Stimulated activated CD4-positive, alpha-beta T cell treated with anti-CD3 and anti-CD28 coated beads, Interleukin-2, amount 100 ng/mL, for 4 hours (primary cell): ENCODE results near the gene RGS12.

ENCODE experiments used
- DNase-seq: peaks from one replicate; pipeline ENCODE4 v3.0.0-alpha.2; 2020; ENCODE audit warnings: low read depth

RGS12 gene

GRCh38 chr4:3253808-3254207 lies 39.0 kb upstream of the RGS12 start:
- no peak for DNase-seq

GRCh38 chr4:3254302-3255131 lies 38.3 kb upstream of the RGS12 start:
- no peak for DNase-seq

DNA sequence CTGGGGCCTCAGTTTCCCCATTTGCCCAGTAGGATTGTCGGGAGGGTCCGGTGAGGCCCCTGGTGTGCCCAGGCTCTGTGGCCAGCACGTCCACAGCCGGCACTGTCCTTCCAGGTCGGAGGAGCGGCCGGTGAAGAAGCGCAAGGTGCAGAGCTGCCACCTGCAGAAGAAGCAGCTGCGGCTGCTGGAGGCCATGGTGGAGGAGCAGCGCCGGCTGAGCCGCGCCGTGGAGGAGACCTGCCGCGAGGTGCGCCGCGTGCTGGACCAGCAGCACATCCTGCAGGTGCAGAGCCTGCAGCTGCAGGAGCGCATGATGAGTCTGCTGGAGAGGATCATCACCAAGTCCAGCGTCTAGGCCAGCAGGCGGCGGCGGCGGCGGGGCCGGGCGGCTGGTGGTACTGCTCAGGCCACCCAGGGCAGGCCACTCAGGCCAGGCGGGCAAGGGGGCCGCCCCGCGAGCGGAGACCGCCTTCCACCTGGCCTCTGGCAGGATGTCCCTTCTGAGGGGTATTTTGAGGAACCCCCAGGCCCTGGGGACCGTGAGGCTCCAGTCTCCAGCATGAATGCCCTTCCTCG lies 37.1 kb upstream of the RGS12 start:
- DNase-seq: no peak

- DNase-seq: no peak
These were observed 36.4 kb upstream of the RGS12 start for GRCh38 chr4:3256230-3257102.

DNA sequence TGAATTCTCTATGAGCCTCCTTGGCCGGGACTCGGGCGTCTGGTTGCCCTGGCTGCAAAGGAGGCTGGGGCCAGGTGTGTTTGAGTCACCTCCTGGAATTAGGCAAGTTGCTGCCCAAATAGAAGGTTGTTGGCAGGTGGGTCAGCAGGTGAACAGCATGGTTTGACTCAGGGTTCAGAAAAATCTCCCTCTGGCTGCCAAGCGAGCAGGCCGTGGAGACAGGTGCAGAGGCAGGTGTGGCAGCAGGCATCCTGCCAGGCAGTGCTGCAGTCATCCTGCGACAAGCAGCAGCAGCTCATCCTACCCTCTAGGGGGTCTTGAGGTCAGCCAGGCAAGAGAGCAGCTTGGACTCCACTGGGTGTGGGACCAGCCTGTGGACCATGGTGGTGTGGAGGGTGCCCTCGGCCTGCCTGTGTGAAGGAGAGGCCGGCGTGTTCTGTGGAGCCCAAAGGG lies 35.7 kb upstream of the RGS12 start:
- DNase-seq: no peak

- no peak for DNase-seq
These were observed 35.0 kb upstream of the RGS12 start for GRCh38 chr4:3257556-3258482.

DNA sequence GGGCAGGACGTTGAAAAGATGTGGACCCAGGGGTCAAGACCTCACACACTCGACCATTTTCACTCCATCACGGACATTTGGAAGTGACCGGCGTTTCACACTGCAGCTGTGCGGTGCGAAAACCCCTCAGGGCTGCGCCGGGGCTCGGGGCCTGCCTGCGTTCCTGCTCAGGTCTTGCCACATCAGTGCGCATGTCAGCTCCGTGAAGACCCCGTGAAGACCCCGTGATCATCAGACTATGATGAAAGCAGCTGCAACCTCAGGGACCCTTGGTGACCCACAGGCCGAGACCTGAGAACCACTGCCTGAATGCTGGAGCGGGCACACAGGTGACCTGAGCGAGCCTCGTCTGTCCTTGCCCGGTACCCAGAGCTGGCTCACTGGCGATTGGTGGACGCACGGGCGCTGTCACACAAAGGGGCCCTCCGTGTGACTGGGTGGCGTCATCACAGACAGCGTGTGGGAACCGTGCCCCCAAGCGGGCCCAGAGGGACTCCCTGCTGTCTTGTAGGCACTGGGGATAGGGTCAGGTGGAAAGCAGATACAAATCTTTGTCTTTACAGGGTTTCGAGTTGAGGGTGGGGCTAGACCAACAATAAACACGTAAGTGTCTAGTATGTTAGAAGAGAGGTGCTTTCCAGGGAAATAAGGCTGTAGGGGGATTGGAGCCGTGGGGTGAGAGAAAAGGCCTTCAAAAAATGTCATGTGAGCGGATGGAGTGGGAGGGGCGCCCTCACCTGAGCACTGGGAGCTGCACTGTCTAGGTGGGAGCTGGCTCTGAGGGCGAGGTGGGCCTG lies 31.2 kb upstream of the RGS12 start:
- DNase-seq: no peak

- no peak for DNase-seq
These were observed 30.4 kb upstream of the RGS12 start for GRCh38 chr4:3262208-3263052.

- no peak for DNase-seq
These were observed 29.6 kb upstream of the RGS12 start for GRCh38 chr4:3263053-3263875.

DNA sequence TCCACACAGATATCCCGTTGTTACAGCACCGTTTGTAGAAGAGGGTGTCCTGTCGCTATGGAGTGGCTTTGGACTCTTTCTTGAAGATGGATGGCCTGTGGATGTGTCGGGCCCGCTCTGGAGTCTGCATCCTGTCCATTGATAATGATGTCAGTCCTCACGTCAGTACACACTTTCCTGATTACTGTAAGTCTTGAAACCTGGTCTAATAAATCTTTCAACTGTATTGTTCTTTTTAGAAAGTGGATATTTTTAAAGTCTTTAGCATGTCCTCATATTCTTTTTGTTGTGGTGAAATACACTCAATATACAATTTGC lies 29.0 kb upstream of the RGS12 start:
- DNase-seq: no peak

- DNase-seq: no peak
These were observed 26.7 kb upstream of the RGS12 start for GRCh38 chr4:3266076-3266475.

DNA sequence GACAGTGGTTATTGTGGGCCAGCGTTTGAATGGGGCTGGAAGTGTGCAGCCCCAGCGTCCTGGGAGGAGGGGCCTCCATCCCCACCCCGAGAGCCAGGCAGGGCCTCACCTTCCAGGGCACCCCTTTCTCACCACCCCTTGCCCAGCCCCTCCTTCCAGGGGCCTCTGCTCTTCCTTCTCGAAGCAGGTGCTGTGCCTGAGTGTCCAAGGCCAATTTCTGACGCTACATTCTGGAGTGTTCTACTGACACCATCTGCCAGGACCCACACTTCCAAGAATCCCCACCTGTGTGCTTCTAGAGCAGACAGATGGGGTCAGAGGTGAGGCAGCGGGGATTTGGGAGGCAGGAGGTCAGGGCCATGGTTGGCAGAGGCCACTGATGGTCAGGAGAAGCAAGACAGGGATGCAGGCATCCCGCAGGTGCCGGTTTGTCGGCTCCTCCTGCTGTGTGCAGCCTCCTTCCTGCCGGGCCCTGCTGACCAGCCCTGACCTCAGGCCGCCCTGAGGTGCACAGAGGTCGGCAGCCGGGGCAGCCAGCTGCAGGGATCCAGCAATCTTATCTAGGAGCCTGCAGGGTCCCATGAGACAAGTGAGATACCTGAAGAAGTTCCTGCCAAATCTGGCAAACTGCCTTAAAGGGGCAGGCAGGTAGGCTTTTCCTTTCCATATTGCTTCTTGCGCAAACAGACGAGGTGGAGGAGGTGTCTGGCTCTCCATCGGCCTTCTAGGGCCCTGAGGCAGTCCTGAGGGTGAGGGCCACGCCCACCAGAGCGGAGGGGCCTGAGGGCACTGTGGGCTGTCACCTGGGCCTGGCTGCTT lies 25.0 kb upstream of the RGS12 start:
- DNase-seq: no peak

- DNase-seq: no peak
These were observed 24.3 kb upstream of the RGS12 start for GRCh38 chr4:3268395-3269104.

- DNase-seq: no peak
These were observed 23.5 kb upstream of the RGS12 start for GRCh38 chr4:3269105-3269927.

GRCh38 chr4:3269991-3270611 lies 22.7 kb upstream of the RGS12 start:
- no peak for DNase-seq

GRCh38 chr4:3271131-3271530 lies 21.7 kb upstream of the RGS12 start:
- no peak for DNase-seq
